K562 (cell line): Measurements from ENCODE around the gene SDK1. TPM values are rescaled to one million over a fixed set of nuclear protein-coding genes. Genes with fewer than 3 reads are reported as not detected.

ENCODE experiments used
- ATAC-seq: fragments of 200-7000 bp; cut with Tn5 transposase; 3 replicates; pipeline ENCODE4 v1.9.1; 2020; ENCODE audit warnings: moderate library complexity
- BruUV-seq: library from RNA; stranded (reverse); fragments of 400-500 nt; replicated peaks from 2 replicates; lab custom pipeline; 2021; lab: Mats Ljungman, UMichigan
- CTCF ChIA-PET: fragments of 300-600 bp; formaldehyde crosslinking; extraction: SDS; loops from one replicate; lab custom pipeline; 2021; ENCODE audit warnings: low intra/inter-chr PET ratio; lab: Yijun Ruan, JAX
- POLR2A ChIA-PET: fragments of 300-600, 350-650 bp; sonication (Branson Sonifier 250); formaldehyde crosslinking; extraction: SDS; loops from one replicate; lab custom pipeline; 2021; ENCODE audit warnings: antibody characterized with exemption, inconsistent platforms; lab: Yijun Ruan, JAX
- DNase-seq, 4 experiments: peaks; one replicate each; pipeline versions ENCODE4 v3.0.0 to v3.0.0-alpha.2; 2011 to 2018; ENCODE audit warnings: low spot score in 3 of 4, mixed read lengths in 3 of 4; ENCODE audit errors: extremely low read depth in 1 of 4
- FAIRE-seq: peaks from 2 replicates; lab custom pipeline; 2011; peaks lifted over from hg19 to GRCh38; lab: Jason Lieb, UNC
- H2AFZ ChIP-seq: 2 replicates; pipeline ENCODE4 v1.6.0; 2011; ENCODE audit warnings: low read depth, low read length, control low read depth, inconsistent platforms
- H3K27ac ChIP-seq: fragments of 200-600 bp; 3 replicates; pipeline ENCODE4 v1.8.0; 2011; ENCODE audit warnings: low read depth, mild to moderate bottlenecking, control low read depth, inconsistent platforms, low read length, moderate library complexity, mixed read lengths; ENCODE audit errors: extremely low read depth
- H3K27me3 ChIP-seq, 2 experiments: fragments of 300-600 bp in 1 of 2; 2 replicates in 1 of 2; 3 replicates in 1 of 2; pipeline versions ENCODE4 v1.6.0 to v1.8.0; 2011; ENCODE audit warnings: inconsistent platforms in 2 of 2, low read length in 2 of 2, mild to moderate bottlenecking in 1 of 2, mixed read lengths in 1 of 2, moderate library complexity in 1 of 2; ENCODE audit not compliant: control insufficient read depth in 2 of 2, insufficient read depth in 2 of 2
- H3K36me3 ChIP-seq: fragments of 300-600 bp; 3 replicates; pipeline ENCODE4 v1.8.0; 2011; ENCODE audit warnings: mild to moderate bottlenecking, low read length, inconsistent platforms; ENCODE audit not compliant: control insufficient read depth, insufficient read depth
- H3K4me1 ChIP-seq, 2 experiments: fragments of 200-600 bp in 1 of 2; replicated peaks in 1 of 2; 2 replicates in 1 of 2; 3 replicates in 1 of 2; pipeline versions ENCODE4 v1.5.1 to v1.8.0; 2011; ENCODE audit warnings: inconsistent platforms in 2 of 2, low read length in 2 of 2, mild to moderate bottlenecking in 1 of 2, mixed read lengths in 1 of 2, moderate library complexity in 1 of 2; ENCODE audit not compliant: control insufficient read depth in 2 of 2, insufficient read depth in 2 of 2
- H3K4me2 ChIP-seq: 2 replicates; pipeline ENCODE4 v1.6.1; 2011; ENCODE audit warnings: low read length, control low read depth, inconsistent platforms, mixed read lengths; ENCODE audit not compliant: insufficient read depth
- H3K4me3 ChIP-seq: fragments of 200-600 bp; sonication (generic), shearing (Covaris generic); 2 replicates; pipeline ENCODE4 v1.5.1; 2016; ENCODE audit warnings: control low read depth, inconsistent platforms
- H3K79me2 ChIP-seq: fragments of 200-600 bp; 3 replicates; pipeline ENCODE4 v1.8.0; 2011; ENCODE audit warnings: low read length, inconsistent platforms; ENCODE audit not compliant: control insufficient read depth, insufficient read depth
- H3K9ac ChIP-seq, 2 experiments: 2 replicates each; pipeline versions ENCODE4 v1.6.0 to v1.6.1; 2011; ENCODE audit warnings: low read depth in 2 of 2, low read length in 2 of 2, control low read depth in 1 of 2, inconsistent platforms in 1 of 2, mild to moderate bottlenecking in 1 of 2, mixed read lengths in 1 of 2; ENCODE audit not compliant: insufficient read depth in 1 of 2
- H3K9me1 ChIP-seq: one replicate; pipeline ENCODE4 v1.6.0; 2011; ENCODE audit warnings: inconsistent platforms, mild to moderate bottlenecking, low read length, moderate library complexity; ENCODE audit not compliant: control insufficient read depth, insufficient read depth
- H3K9me3 ChIP-seq: replicated peaks from 2 replicates; pipeline ENCODE4 v1.5.1; 2011; ENCODE audit warnings: low read depth, low read length, inconsistent platforms; ENCODE audit not compliant: control insufficient read depth, insufficient read depth
- H4K20me1 ChIP-seq: replicated peaks from 2 replicates; pipeline ENCODE4 v1.6.1; 2011; ENCODE audit warnings: low read length, inconsistent platforms, mixed read lengths; ENCODE audit not compliant: control insufficient read depth, insufficient read depth
- CTBP1 ChIP-seq: fragments of 450-650 bp; IDR thresholded peaks from 2 replicates; pipeline ENCODE4 v1.6.1; 2016; ENCODE audit warnings: borderline replicate concordance
- DNMT1 ChIP-seq: fragments of 450-650 bp; IDR thresholded peaks from 2 replicates; pipeline ENCODE4 v1.6.1; 2016; ENCODE audit warnings: antibody characterized with exemption, mild to moderate bottlenecking
- GABPB1 ChIP-seq: sonication (generic); formaldehyde crosslinking; IDR thresholded peaks from 2 replicates; pipeline ENCODE4 v1.8.0; 2022; ENCODE audit warnings: mild to moderate bottlenecking, missing genetic modification reagents
- PHB2 ChIP-seq: fragments of 450-650 bp; IDR thresholded peaks from 2 replicates; pipeline ENCODE4 v1.6.1; 2017; ENCODE audit warnings: low read depth
- RCOR1 ChIP-seq, 2 experiments: IDR thresholded peaks; 2 replicates each; pipeline ENCODE4 v1.6.1; 2012; ENCODE audit warnings: low read depth in 2 of 2, low read length in 2 of 2, borderline replicate concordance in 1 of 2, improper control_type of control experiment in 1 of 2
- SIN3A ChIP-seq, 2 experiments: fragments of 150-350 bp in 1 of 2; IDR thresholded peaks; 2 replicates each; pipeline ENCODE4 v1.6.1; 2011 to 2016; ENCODE audit warnings: borderline replicate concordance in 2 of 2, low read depth in 2 of 2, low read length in 2 of 2, mild to moderate bottlenecking in 2 of 2, moderate library complexity in 2 of 2; ENCODE audit not compliant: control insufficient read depth in 1 of 2
- SRSF9 ChIP-seq: fragments of 200-400 bp; formaldehyde crosslinking; IDR thresholded peaks from 2 replicates; pipeline ENCODE4 v1.6.1; 2017; ENCODE audit warnings: low read depth, low read length, borderline replicate concordance
- ZBTB17 ChIP-seq: fragments of 450-650 bp; formaldehyde crosslinking; IDR thresholded peaks from 2 replicates; pipeline ENCODE4 v1.4.0; 2020; ENCODE audit warnings: mild to moderate bottlenecking
- ZFP1 ChIP-seq: fragments of 450-650 bp; formaldehyde crosslinking; IDR thresholded peaks from 2 replicates; pipeline ENCODE4 v1.4.0; 2020; ENCODE audit warnings: mild to moderate bottlenecking, mixed read lengths
- ZNF140 ChIP-seq: fragments of 250-450 bp; sonication (Bioruptor Pico); IDR thresholded peaks from 2 replicates; pipeline ENCODE4 v1.8.0; 2021; ENCODE audit warnings: moderate library complexity, mild to moderate bottlenecking, inconsistent platforms
- ZNF239 ChIP-seq: fragments of 250-450 bp; sonication (Bioruptor Pico); IDR thresholded peaks from 2 replicates; pipeline ENCODE4 v1.4.0; 2020; ENCODE audit warnings: mild to moderate bottlenecking
- ZNF583 ChIP-seq: fragments of 250-450 bp; sonication (Bioruptor Pico); IDR thresholded peaks from 2 replicates; pipeline ENCODE4 v1.4.0; 2020
- WGBS: fragments of 100-300 bp; shearing (Covaris generic); methylation state at CpG from one replicate; pipeline ENCODE4 v1.1.6; 2016; ENCODE audit warnings: low coverage, mixed read lengths; ENCODE audit not compliant: insufficient coverage; ENCODE audit errors: missing lambda C conversion rate; 5-methylcytosine and 5-hydroxymethylcytosine counted together
- in situ Hi-C: fragments of 300-500 bp; cut with MboI; formaldehyde crosslinking; loops from 4 replicates; pipeline ENCODE4 v1.15.0; 2018; ENCODE audit warnings: inconsistent platforms, mixed read lengths
- intact Hi-C: fragments of 100-400 bp; cut with micrococcal nuclease; formaldehyde crosslinking; loops from 2 replicates; pipeline ENCODE4 v1.14.2; 2022
- polyA plus RNA-seq, 8 experiments: library from polyadenylated mRNA; depleted of rRNA in 4 of 8; stranded (reverse) in 5 of 8; unstranded in 3 of 8; fragments of >200 nt; fragmentation: Nextera tagmentation in 2 of 8; fragmentation: Illumina TruSeq in 1 of 8; extraction: Ambion mirVana in 2 of 8; extraction: Trizol in 1 of 8; gene quantifications; 2 replicates each; pipeline versions ENCODE4 v1.2.1 to v1.2.3, GENCODE V29; 2011 to 2014; ENCODE audit warnings: inconsistent platforms in 1 of 8, missing spikeins in 1 of 8
- total RNA-seq, 7 experiments: library from RNA; depleted of rRNA in 6 of 7; stranded (reverse); fragments of >200 nt in 6 of 7; fragmentation: Illumina TruSeq in 2 of 7; extraction: Trizol in 2 of 7; gene quantifications; 2 replicates each; pipeline versions ENCODE4 v1.2.1 to v1.2.3, GENCODE V29; 2011 to 2021; ENCODE audit warnings: low replicate concordance in 1 of 7
- TF ChIP-seq, protein P1 (sequence below): sonication (generic); formaldehyde crosslinking; IDR thresholded peaks from 2 replicates; pipeline ENCODE4 v1.8.1; 2023; ENCODE audit warnings: missing genetic modification reagents, mild to moderate bottlenecking, borderline replicate concordance

SDK1 gene
- total and polyA plus RNA-seq, 9 of the 15 experiments (the other 6 are each of a cell fraction or from before 2014, with no cell fraction given), result 0.16 TPM; not detected in 8

DNA sequence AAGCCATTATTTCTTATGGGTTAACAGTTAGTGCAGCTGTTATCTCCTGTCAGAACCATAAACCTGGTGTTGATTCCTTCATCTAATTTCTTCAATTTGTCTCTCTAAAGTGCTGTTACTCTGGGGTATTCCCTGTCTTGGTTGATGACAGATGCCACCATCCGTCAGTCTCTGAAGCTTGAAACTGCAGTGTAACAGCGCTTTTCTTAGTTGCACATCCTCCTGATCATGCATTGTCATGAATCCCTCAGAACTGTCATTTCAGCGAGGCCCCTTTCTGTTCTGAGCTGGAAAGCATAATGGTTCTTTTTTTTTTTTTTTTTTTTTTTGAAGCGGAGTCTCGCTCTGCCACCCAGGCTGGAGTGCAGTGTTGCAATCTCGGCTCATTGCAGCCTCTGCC, 193.9 kb downstream of the SDK1 start:
- POLR2A ChIA-PET, result no interaction called here
- Histone ChIP-seq H3K79me2 (no peaks in the 10 kb centered on the region), H3K9me3 (no peaks in the 10 kb centered on the region), H3K4me2 (no peak overlapping the region), H3K27me3 (peaks cover 2 to 12% of the 10 kb centered on the region in 2 experiments; a peak in 1 of 5 replicates), H3K9ac (no peak overlapping the region), H3K4me3 (no peak overlapping the region), H4K20me1 (no peaks in the 10 kb centered on the region), H2AFZ (no peak overlapping the region), H3K4me1 (no peaks in the 10 kb centered on the region), H3K9me1 (no peaks in the 10 kb centered on the region), H3K27ac (no peak overlapping the region), H3K36me3 (no peaks in the 10 kb centered on the region)
- BruUV-seq, result no TSS peak
- TF ChIP-seq ZNF140 (CRISPR knock-in tag) (no peak), PHB2 (no peak), DNMT1 (no peak), ZFP1 (CRISPR knock-in tag) (no peak), GABPB1 (CRISPR knock-in tag) (no peak), ZNF239 (no peak), RCOR1 (IDR thresholded peaks at IDR 0.05; ENCODE audit: borderline replicate concordance in 1 of 2, low read depth in 2 of 2, low read length in 2 of 2) (no peak), SRSF9 (no peak), CTBP1 (no peak), SIN3A (IDR thresholded peaks at IDR 0.05; ENCODE audit: borderline replicate concordance in 2 of 2, control insufficient read depth in 1 of 2, low read depth in 2 of 2, low read length in 2 of 2) (no peak), ZNF583 (CRISPR knock-in tag) (no peak), ZBTB17 (no peak)
- TF ChIP-seq, protein P1, sequence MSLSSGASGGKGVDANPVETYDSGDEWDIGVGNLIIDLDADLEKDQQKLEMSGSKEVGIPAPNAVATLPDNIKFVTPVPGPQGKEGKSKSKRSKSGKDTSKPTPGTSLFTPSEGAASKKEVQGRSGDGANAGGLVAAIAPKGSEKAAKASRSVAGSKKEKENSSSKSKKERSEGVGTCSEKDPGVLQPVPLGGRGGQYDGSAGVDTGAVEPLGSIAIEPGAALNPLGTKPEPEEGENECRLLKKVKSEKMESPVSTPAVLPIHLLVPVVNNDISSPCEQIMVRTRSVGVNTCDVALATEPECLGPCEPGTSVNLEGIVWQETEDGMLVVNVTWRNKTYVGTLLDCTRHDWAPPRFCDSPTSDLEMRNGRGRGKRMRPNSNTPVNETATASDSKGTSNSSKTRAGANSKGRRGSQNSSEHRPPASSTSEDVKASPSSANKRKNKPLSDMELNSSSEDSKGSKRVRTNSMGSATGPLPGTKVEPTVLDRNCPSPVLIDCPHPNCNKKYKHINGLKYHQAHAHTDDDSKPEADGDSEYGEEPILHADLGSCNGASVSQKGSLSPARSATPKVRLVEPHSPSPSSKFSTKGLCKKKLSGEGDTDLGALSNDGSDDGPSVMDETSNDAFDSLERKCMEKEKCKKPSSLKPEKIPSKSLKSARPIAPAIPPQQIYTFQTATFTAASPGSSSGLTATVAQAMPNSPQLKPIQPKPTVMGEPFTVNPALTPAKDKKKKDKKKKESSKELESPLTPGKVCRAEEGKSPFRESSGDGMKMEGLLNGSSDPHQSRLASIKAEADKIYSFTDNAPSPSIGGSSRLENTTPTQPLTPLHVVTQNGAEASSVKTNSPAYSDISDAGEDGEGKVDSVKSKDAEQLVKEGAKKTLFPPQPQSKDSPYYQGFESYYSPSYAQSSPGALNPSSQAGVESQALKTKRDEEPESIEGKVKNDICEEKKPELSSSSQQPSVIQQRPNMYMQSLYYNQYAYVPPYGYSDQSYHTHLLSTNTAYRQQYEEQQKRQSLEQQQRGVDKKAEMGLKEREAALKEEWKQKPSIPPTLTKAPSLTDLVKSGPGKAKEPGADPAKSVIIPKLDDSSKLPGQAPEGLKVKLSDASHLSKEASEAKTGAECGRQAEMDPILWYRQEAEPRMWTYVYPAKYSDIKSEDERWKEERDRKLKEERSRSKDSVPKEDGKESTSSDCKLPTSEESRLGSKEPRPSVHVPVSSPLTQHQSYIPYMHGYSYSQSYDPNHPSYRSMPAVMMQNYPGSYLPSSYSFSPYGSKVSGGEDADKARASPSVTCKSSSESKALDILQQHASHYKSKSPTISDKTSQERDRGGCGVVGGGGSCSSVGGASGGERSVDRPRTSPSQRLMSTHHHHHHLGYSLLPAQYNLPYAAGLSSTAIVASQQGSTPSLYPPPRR (CRISPR knock-in tag), result no peak
- CTCF ChIA-PET, result no interaction called here
- WGBS, result 0% methylated on average over 4 of the region's 6 CpGs
- no peak for DNase-seq
- no peak for FAIRE-seq
- in situ Hi-C loops (no loop called here), intact Hi-C loops (no loop called here)
- no peak for ATAC-seq
